GM12878 (cell line): ENCODE data around the gene SNRNP200. TPM values are rescaled to one million over a fixed set of nuclear protein-coding genes. Genes with fewer than 3 reads are reported as not detected.

Source experiments
- ATAC-seq: fragments of 200-7000 bp; cut with Tn5 transposase; 3 replicates; pipeline ENCODE4 v1.9.1; 2020; ENCODE audit warnings: mild to moderate bottlenecking, moderate library complexity
- BruUV-seq: library from RNA; stranded (reverse); fragments of 400-500 nt; replicated peaks from 2 replicates; lab custom pipeline; 2021; lab: Mats Ljungman, UMichigan
- CTCF ChIA-PET: fragments of 300-600 bp; sonication (Branson Sonifier 250); formaldehyde crosslinking; extraction: SDS; loops from one replicate; lab custom pipeline; 2021; ENCODE audit warnings: inconsistent platforms; lab: Yijun Ruan, JAX
- POLR2A ChIA-PET: fragments of 350-600 bp; formaldehyde crosslinking; extraction: SDS; loops from one replicate; lab custom pipeline; 2021; ENCODE audit warnings: inconsistent platforms; lab: Charles Lee
- RAD21 ChIA-PET: fragments of 300-600 bp; sonication (Branson Sonifier 250); formaldehyde crosslinking; loops from one replicate; lab custom pipeline; 2023; ENCODE audit warnings: antibody characterized with exemption; ENCODE audit not compliant: unreplicated experiment; lab: Charles Lee
- SMC1A ChIA-PET: fragments of 300-600 bp; sonication (Branson Sonifier 250); formaldehyde crosslinking; loops from one replicate; lab custom pipeline; 2023; ENCODE audit not compliant: unreplicated experiment, uncharacterized antibody; lab: Charles Lee
- DNase-seq: peaks from one replicate; pipeline ENCODE4 v3.0.0-alpha.2; 2011; ENCODE audit warnings: low read depth, low spot score
- FAIRE-seq: peaks from 3 replicates; lab custom pipeline; 2011; peaks lifted over from hg19 to GRCh38; lab: Jason Lieb, UNC
- H2AFZ ChIP-seq: 2 replicates; pipeline ENCODE4 v1.6.0; 2011; ENCODE audit warnings: low read depth, low read length, control low read depth; ENCODE audit not compliant: control insufficient read depth
- H3K27ac ChIP-seq: 2 replicates; pipeline ENCODE4 v1.5.1; 2011; ENCODE audit warnings: control low read depth; ENCODE audit not compliant: control insufficient read depth, insufficient read depth
- H3K27me3 ChIP-seq, 2 experiments: replicated peaks in 1 of 2; 2 replicates each; pipeline versions ENCODE4 v1.6.0 to v1.6.1; 2011; ENCODE audit warnings: low read length in 1 of 2; ENCODE audit not compliant: control insufficient read depth in 2 of 2, insufficient read depth in 2 of 2
- H3K36me3 ChIP-seq, 2 experiments: 2 replicates each; pipeline ENCODE4 v1.5.1; 2011; ENCODE audit warnings: low read length in 1 of 2; ENCODE audit not compliant: control insufficient read depth in 2 of 2, insufficient read depth in 2 of 2
- H3K4me1 ChIP-seq: 2 replicates; pipeline ENCODE4 v1.6.1; 2011; ENCODE audit warnings: mild to moderate bottlenecking, low read length, moderate library complexity, mixed read lengths; ENCODE audit not compliant: control insufficient read depth, insufficient read depth
- H3K4me2 ChIP-seq: 2 replicates; pipeline ENCODE4 v1.6.0; 2011; ENCODE audit warnings: control low read depth; ENCODE audit not compliant: control insufficient read depth, insufficient read depth
- H3K4me3 ChIP-seq: fragments of 200-600 bp; sonication (generic); 2 replicates; pipeline ENCODE4 v1.5.1; 2016
- H3K79me2 ChIP-seq: 2 replicates; pipeline ENCODE4 v1.6.0; 2011; ENCODE audit warnings: low read length; ENCODE audit not compliant: control insufficient read depth, insufficient read depth
- H3K9ac ChIP-seq: 2 replicates; pipeline ENCODE4 v1.8.0; 2011; ENCODE audit warnings: low read length, control low read depth, mixed read lengths; ENCODE audit not compliant: control insufficient read depth, insufficient read depth
- H3K9me3 ChIP-seq: replicated peaks from 3 replicates; pipeline ENCODE4 v1.5.1; 2011; ENCODE audit warnings: mild to moderate bottlenecking, low read length; ENCODE audit not compliant: control insufficient read depth, insufficient read depth
- H4K20me1 ChIP-seq: 2 replicates; pipeline ENCODE4 v1.6.0; 2011; ENCODE audit not compliant: control insufficient read depth, insufficient read depth
- EED ChIP-seq: sonication (generic); IDR thresholded peaks from 2 replicates; pipeline ENCODE4 v1.6.1; 2016; ENCODE audit warnings: antibody characterized with exemption, low read depth
- IKZF1 ChIP-seq: fragments of 450-650 bp; conservative IDR thresholded peaks from 2 replicates; pipeline ENCODE4 v1.6.1; 2017; ENCODE audit warnings: antibody characterized with exemption, mild to moderate bottlenecking
- MYB ChIP-seq: fragments of 150-350 bp; IDR thresholded peaks from 2 replicates; pipeline ENCODE4 v1.6.1; 2014; ENCODE audit warnings: mild to moderate bottlenecking, low read depth, low read length, borderline replicate concordance
- PAX5 ChIP-seq: IDR thresholded peaks from 2 replicates; pipeline ENCODE4 v1.6.1; 2011; ENCODE audit warnings: low read depth, low read length, borderline replicate concordance
- RUNX3 ChIP-seq: IDR thresholded peaks from 2 replicates; pipeline ENCODE4 v1.6.1; 2012; ENCODE audit warnings: low read length, inconsistent platforms
- SIN3A ChIP-seq: IDR thresholded peaks from 2 replicates; pipeline ENCODE4 v1.6.1; 2012; ENCODE audit warnings: low read depth, low read length, improper control_type of control experiment
- TCF12 ChIP-seq: IDR thresholded peaks from 2 replicates; pipeline ENCODE4 v1.6.1; 2011; ENCODE audit warnings: low read depth, mild to moderate bottlenecking, low read length
- TCF3 ChIP-seq: IDR thresholded peaks from 2 replicates; pipeline ENCODE4 v1.6.1; 2012; ENCODE audit warnings: low read depth, mild to moderate bottlenecking, low read length, borderline replicate concordance; ENCODE audit not compliant: insufficient read depth
- WGBS: methylation state at CpG from one replicate; pipeline ENCODE4 v1.1.6; 2016; ENCODE audit warnings: low lambda C conversion rate; ENCODE audit not compliant: insufficient replicate concordance, insufficient coverage; ENCODE audit errors: missing lambda C conversion rate; 5-methylcytosine and 5-hydroxymethylcytosine counted together
- in situ Hi-C: fragments of 300-500 bp; cut with MboI; formaldehyde crosslinking; loops from 9 replicates; pipeline ENCODE4 v1.14.3; 2018; ENCODE audit warnings: mixed read lengths
- intact Hi-C: fragments of 100-400 bp; cut with micrococcal nuclease; formaldehyde crosslinking; loops from one replicate; pipeline ENCODE4 v1.14.2; 2022; ENCODE audit not compliant: unreplicated experiment
- polyA plus RNA-seq, 11 experiments: library from polyadenylated mRNA; depleted of rRNA in 4 of 11; unstranded in 6 of 11; stranded (reverse) in 5 of 11; fragments of >200 nt; fragmentation: Nextera tagmentation in 4 of 11; fragmentation: Illumina TruSeq in 1 of 11; extraction: Ambion mirVana in 4 of 11; extraction: Trizol in 1 of 11; gene quantifications; 1 replicate in 1 of 11; 2 replicates in 10 of 11; pipeline versions ENCODE4 v1.2.1 to v1.2.3, GENCODE V29; 2011 to 2016; ENCODE audit warnings: inconsistent platforms in 2 of 11, missing spikeins in 2 of 11, low read depth in 1 of 11
- total RNA-seq, 4 experiments: library from RNA; depleted of rRNA in 3 of 4; stranded (reverse); fragments of >200 nt in 3 of 4; fragmentation: Illumina TruSeq in 1 of 4; extraction: Trizol in 1 of 4; gene quantifications; 2 replicates each; pipeline versions ENCODE4 v1.2.1 to v1.2.3, GENCODE V29; 2013 to 2021

SNRNP200 gene
- total and polyA plus RNA-seq, 10 of the 15 experiments (the other 5 are each of a cell fraction or from before 2014, with no cell fraction given): 59.2 to 176 (median 106) TPM

DNA sequence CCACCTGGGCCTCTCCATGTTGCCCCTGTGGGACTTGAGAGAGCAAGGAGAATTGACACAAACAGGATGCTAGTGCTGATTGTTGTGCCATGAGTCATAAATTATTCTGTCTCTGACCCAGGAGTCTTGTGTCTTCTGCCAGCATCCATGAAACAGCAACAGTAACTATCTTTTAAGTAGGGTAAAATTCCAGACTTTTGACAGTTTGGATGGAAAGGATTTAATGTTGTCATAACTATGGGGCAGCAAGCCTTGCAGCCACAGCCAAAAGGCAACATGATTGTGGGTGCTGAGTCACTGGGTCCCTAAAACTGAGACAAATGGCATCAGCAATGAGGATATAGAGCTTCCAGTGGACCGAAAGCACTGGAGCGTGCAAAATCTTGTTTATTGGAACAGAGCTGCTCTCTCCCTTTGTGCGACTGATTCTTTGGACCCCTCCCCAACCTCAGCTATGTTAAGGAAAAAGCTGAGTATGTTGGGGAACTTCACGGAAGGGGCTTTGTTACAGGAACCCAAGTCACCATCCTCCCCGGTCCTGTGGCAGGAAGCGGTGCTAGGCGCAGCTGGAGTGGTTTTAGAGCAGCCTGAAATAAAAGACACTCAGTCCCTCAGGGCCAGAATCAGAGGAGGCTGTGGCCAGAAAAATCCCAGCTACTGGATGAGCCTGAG lies 10.2 kb upstream of the SNRNP200 start:
- Histone ChIP-seq H3K4me3 (0 out of 2 replicates have a peak overlapping the region, but pooled peaks have one; percentile 42), H3K36me3 (no peaks in the 10 kb centered on the region), H3K4me1 (peaks cover 16% of the 10 kb centered on the region), H3K27ac (peak overlapping the region; percentile 69), H3K27me3 (no peaks in the 10 kb centered on the region), H2AFZ (peak overlapping the region; percentile 59), H3K9me3 (no peaks in the 10 kb centered on the region), H4K20me1 (no peaks in the 10 kb centered on the region), H3K79me2 (peaks cover 13% of the 10 kb centered on the region), H3K4me2 (peak overlapping the region; percentile 78), H3K9ac (peak overlapping the region; percentile 36; the same call in 1 of the 2 replicates)
- 17% methylated on average over 7 of the region's 7 CpGs for WGBS
- ChIA-PET CTCF (interaction anchor here (1.2 to 1.7 kb wide), 4 partner anchors 9 to 29 kb away, joined by 4 to 5 read pairs (median 4); partner anchors contain the start of gene NCAPH), POLR2A (interaction anchor here (0.6 to 1.6 kb wide), 4 partner anchors 9 to 470 kb away, joined by 3 to 11 read pairs (median 7); partner anchors contain the start of genes ITPRIPL1, NCAPH and SNRNP200), RAD21 (interaction anchor here (0.8 to 1.5 kb wide), 2 partner anchors 9 to 20 kb away, joined by 5 to 7 read pairs; partner anchors contain the start of genes ITPRIPL1 and NCAPH), SMC1A (interaction anchor here (0.9 to 13.4 kb wide), 4 partner anchors 9 to 22 kb away, joined by 3 to 231 read pairs (median 5); partner anchors contain the start of gene NCAPH)
- ATAC-seq (peak; percentile 69), FAIRE-seq (peak; percentile 31), DNase-seq (no peak)
- intact Hi-C loops: no loop called here
- in situ Hi-C loops: no loop called here
- BruUV-seq: no TSS peak
- TF ChIP-seq SIN3A (no peak), TCF12 (peak; percentile 65; the same call in 1 of the 2 replicates), RUNX3 (peak; percentile 49; the same call in 1 of the 2 replicates), MYB (no peak), PAX5 (peak; percentile 90; the same call in 1 of the 2 replicates), IKZF1 (peak; percentile 58), TCF3 (0 out of 2 replicates have a peak, but pooled peaks have one; percentile 42), EED (peak; percentile 36; the same call in 1 of the 2 replicates)
